Measurements from ENCODE around the gene MBNL1. TPM values are rescaled to one million over a fixed set of nuclear protein-coding genes. Genes with fewer than 3 reads are reported as not detected.

MBNL1 gene
- total RNA-seq, 4 donors from 2014 or later: 353 to 653 (median 495) TPM

GRCh38 chr3:152252755-152253154, 16.0 kb upstream of the MBNL1 start:
- H3K36me3 ChIP-seq: no peaks in the 10 kb centered on the region
- H3K27me3 ChIP-seq: no peaks in the 10 kb centered on the region
- H3K27ac ChIP-seq: no peak overlapping the region
- H3K4me1 ChIP-seq: peaks cover 0 to 7% (median under 1%) of the 10 kb centered on the region in 4 donors
- 88 to 91% methylated on average over 3 of the region's 3 CpGs for WGBS, 2 donors
- H3K9me3 ChIP-seq: no peaks in the 10 kb centered on the region
- no peak overlapping the region for H3K4me3 ChIP-seq
- no peak for DNase-seq (ENCODE audit: low spot score in 2 of 2)
- TF ChIP-seq EP300 (IDR thresholded peaks at IDR 0.05) (no peak), POLR2A (IDR thresholded peaks at IDR 0.05) (no peak), CTCF (IDR thresholded peaks at IDR 0.05) (no peak)

GRCh38 chr3:152253514-152253913, 15.2 kb upstream of the MBNL1 start:
- Histone ChIP-seq H3K27me3 (no peaks in the 10 kb centered on the region), H3K27ac (no peak overlapping the region), H3K4me1 (peaks cover 0 to 11% (median 4%) of the 10 kb centered on the region in 4 donors), H3K4me3 (no peak overlapping the region), H3K36me3 (no peaks in the 10 kb centered on the region), H3K9me3 (no peaks in the 10 kb centered on the region)
- WGBS, 2 donors: 76 to 86% methylated on average over 1 of the region's 1 CpG
- no peak for DNase-seq (ENCODE audit: low spot score in 2 of 2)
- TF ChIP-seq POLR2A (IDR thresholded peaks at IDR 0.05) (no peak), EP300 (IDR thresholded peaks at IDR 0.05) (peak in 1 of 2 donors; percentile 31), CTCF (IDR thresholded peaks at IDR 0.05) (no peak)

GRCh38 chr3:152254041-152254440, 14.7 kb upstream of the MBNL1 start:
- H3K9me3 ChIP-seq: no peaks in the 10 kb centered on the region

GRCh38 chr3:152255290-152255689, 13.4 kb upstream of the MBNL1 start:
- DNase-seq (ENCODE audit: low spot score in 2 of 2): no peak
- no peak for TF ChIP-seq POLR2A (IDR thresholded peaks at IDR 0.05)
- no peak for TF ChIP-seq EP300 (IDR thresholded peaks at IDR 0.05)
- no peak for TF ChIP-seq CTCF (IDR thresholded peaks at IDR 0.05)
- 90 to 95% methylated on average over 1 of the region's 1 CpG for WGBS, 2 donors

More at GRCh38 chr3:152254041-152254440, 14.7 kb upstream of the MBNL1 start:
- H3K27me3 ChIP-seq: no peaks in the 10 kb centered on the region
- DNase-seq (ENCODE audit: low spot score in 2 of 2): no peak
- 49 to 71% methylated on average over 2 of the region's 2 CpGs for WGBS, 2 donors
- TF ChIP-seq POLR2A (IDR thresholded peaks at IDR 0.05) (no peak), EP300 (IDR thresholded peaks at IDR 0.05) (no peak), CTCF (IDR thresholded peaks at IDR 0.05) (no peak)
- no peaks in the 10 kb centered on the region for H3K36me3 ChIP-seq
- H3K4me1 ChIP-seq: peaks cover 0 to 16% (median 7%) of the 10 kb centered on the region in 4 donors
- H3K4me3 ChIP-seq: no peak overlapping the region
- H3K27ac ChIP-seq: peak overlapping the region in 1 of 4 donors; percentile 25

GRCh38 chr3:152256851-152257562, 11.7 kb upstream of the MBNL1 start:
- TF ChIP-seq POLR2A (IDR thresholded peaks at IDR 0.05): no peak
- no peak for TF ChIP-seq CTCF (IDR thresholded peaks at IDR 0.05)
- no peak for TF ChIP-seq EP300 (IDR thresholded peaks at IDR 0.05)
- H3K27me3 ChIP-seq: no peaks in the 10 kb centered on the region
- H3K4me3 ChIP-seq: no peak overlapping the region
- H3K27ac ChIP-seq: peak overlapping the region in 3 of 4 donors; percentile 11 to 48 (median 40)
- no peak for DNase-seq (ENCODE audit: low spot score in 2 of 2)
- no peaks in the 10 kb centered on the region for H3K36me3 ChIP-seq
- H3K4me1 ChIP-seq: peaks cover 0 to 21% (median 10%) of the 10 kb centered on the region in 4 donors
- no peaks in the 10 kb centered on the region for H3K9me3 ChIP-seq
- WGBS, 2 donors: 93 to 95% methylated on average over 5 of the region's 5 CpGs

More at GRCh38 chr3:152255290-152255689, 13.4 kb upstream of the MBNL1 start:
- H3K4me3 ChIP-seq: no peak overlapping the region
- no peaks in the 10 kb centered on the region for H3K9me3 ChIP-seq
- no peaks in the 10 kb centered on the region for H3K27me3 ChIP-seq
- no peaks in the 10 kb centered on the region for H3K36me3 ChIP-seq
- no peak overlapping the region for H3K27ac ChIP-seq
- peaks cover 0 to 21% (median 10%) of the 10 kb centered on the region in 4 donors for H3K4me1 ChIP-seq

Measured in tibial nerve (tissue), 4 donors.